HG03571 (cell line): Measurements from ENCODE around the gene MARCHF3.
"Not testable (repeated sequence)": the region's sequence is repeated elsewhere in the genome, so short reads cannot be mapped to it uniquely, and the experiment has no call there.

Source experiments
- ATAC-seq: cut with Tn5 transposase; IDR thresholded peaks from one replicate; pipeline ENCODE4 v1.9.1; 2021; ENCODE audit not compliant: unreplicated experiment

Gene MARCHF3

GRCh38 chr5:126920291-126920690 lies 110.1 kb downstream of the MARCHF3 start:
- ATAC-seq: no peak

- ATAC-seq: no peak
These were observed 110.8 kb downstream of the MARCHF3 start for GRCh38 chr5:126919566-126919965.

- ATAC-seq: no peak
These were observed 111.8 kb downstream of the MARCHF3 start for GRCh38 chr5:126918615-126918957.

GRCh38 chr5:126917918-126918614 lies 112.3 kb downstream of the MARCHF3 start:
- ATAC-seq: no peak

GRCh38 chr5:126915496-126915895 lies 114.9 kb downstream of the MARCHF3 start:
- no peak for ATAC-seq

GRCh38 chr5:126914801-126915436 lies 115.4 kb downstream of the MARCHF3 start:
- no peak for ATAC-seq

- no peak for ATAC-seq
These were observed 117.7 kb downstream of the MARCHF3 start for GRCh38 chr5:126912616-126913200.

- ATAC-seq: no peak
These were observed 118.4 kb downstream of the MARCHF3 start for GRCh38 chr5:126911986-126912385.

GRCh38 chr5:126909856-126910255 lies 120.5 kb downstream of the MARCHF3 start:
- ATAC-seq: no peak

- not testable (repeated sequence) for ATAC-seq
These were observed 126.0 kb downstream of the MARCHF3 start for GRCh38 chr5:126904407-126904806.

GRCh38 chr5:126900796-126901195 lies 129.6 kb downstream of the MARCHF3 start:
- no peak for ATAC-seq

- no peak for ATAC-seq
These were observed 130.9 kb downstream of the MARCHF3 start for GRCh38 chr5:126899476-126899875.

GRCh38 chr5:126897851-126898630 lies 132.3 kb downstream of the MARCHF3 start:
- ATAC-seq: no peak

GRCh38 chr5:126896170-126896702 lies 134.1 kb downstream of the MARCHF3 start:
- ATAC-seq: no peak

GRCh38 chr5:126895712-126896111 lies 134.6 kb downstream of the MARCHF3 start:
- ATAC-seq: not testable (repeated sequence)

- not testable (repeated sequence) for ATAC-seq
These were observed 139.9 kb downstream of the MARCHF3 start for GRCh38 chr5:126890414-126890813.

- no peak for ATAC-seq
These were observed 142.2 kb downstream of the MARCHF3 start for GRCh38 chr5:126888175-126888574.

- no peak for ATAC-seq
These were observed 146.0 kb downstream of the MARCHF3 start for GRCh38 chr5:126884269-126884819.

GRCh38 chr5:126883564-126884245 lies 146.7 kb downstream of the MARCHF3 start:
- ATAC-seq: no peak

- no peak for ATAC-seq
These were observed 148.3 kb downstream of the MARCHF3 start for GRCh38 chr5:126881821-126882600.
